ENCODE results near the gene DUSP28.

The DUSP28 gene

DNA sequence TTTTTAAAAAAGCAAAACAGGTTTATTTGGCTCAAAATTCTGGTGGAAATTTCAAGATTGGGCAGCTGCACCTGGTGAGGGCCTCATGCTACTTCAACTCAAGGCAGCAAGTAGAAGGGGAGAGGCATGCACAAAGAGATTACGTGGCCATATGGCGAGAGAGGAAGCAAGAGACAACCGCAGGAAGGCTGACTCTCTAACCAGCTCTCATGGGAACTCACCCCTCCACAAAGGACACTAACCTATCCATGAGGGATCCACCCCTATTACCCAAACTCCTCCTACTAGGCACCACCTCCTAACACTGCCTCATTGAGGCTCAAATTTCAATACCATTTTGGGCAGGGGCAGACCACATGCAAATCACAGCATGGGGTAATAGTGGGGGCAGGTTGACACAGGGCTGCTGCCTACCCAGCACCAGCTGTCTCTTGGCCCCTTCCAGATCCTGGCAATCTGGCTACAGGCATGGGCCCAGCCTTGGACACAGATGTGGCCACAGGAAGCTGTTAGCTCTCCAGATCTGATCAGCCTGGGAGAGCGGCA is 24.4 kb downstream of the DUSP28 start:
- no peak for TF ChIP-seq CTCF (IDR thresholded peaks at IDR 0.05; ENCODE audit: low read depth, low read length, missing control alignments)
- DNase-seq (ENCODE audit: low read depth) = no peak
- in situ Hi-C loops (cut with HindIII; ENCODE audit: low sequenced_read_pairs) = no loop called here
- no peak overlapping the region for H3K4me3 ChIP-seq (ENCODE audit: low read depth, low read length)

- H3K4me3 ChIP-seq (ENCODE audit: low read depth, low read length) = peak overlapping the region; percentile 65
- in situ Hi-C loops (cut with HindIII; ENCODE audit: low sequenced_read_pairs) = no loop called here
- DNase-seq (ENCODE audit: low read depth) = no peak
- TF ChIP-seq CTCF (IDR thresholded peaks at IDR 0.05; ENCODE audit: low read depth, low read length, missing control alignments) = no peak
Observed at GRCh38 chr2:240585101-240585500, 24.9 kb downstream of the DUSP28 start.

DNA sequence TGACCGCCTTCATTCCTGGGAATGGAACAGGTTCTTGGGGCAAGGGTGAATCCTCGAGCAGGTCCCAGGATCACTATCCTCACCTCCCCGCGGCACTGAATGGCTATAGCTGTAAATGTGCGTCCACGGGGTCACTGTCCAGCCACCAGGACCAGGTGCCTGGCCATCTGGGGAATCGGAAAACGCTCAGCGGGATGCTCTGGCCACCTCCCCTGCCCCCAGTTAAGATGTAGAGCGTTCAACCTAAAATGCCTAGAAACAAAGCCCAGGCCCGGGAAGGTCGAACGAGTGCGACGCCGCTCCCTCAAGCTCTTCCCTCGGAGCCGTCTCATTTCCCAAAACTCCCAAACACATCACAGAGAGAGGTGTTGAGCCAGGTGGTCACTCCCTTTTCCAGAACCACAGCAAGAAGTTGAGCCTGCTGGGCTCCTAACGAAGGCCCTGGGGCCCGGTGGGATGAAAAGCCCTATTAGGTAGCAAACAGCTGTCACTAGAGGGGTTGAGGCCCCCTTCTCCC is 25.6 kb downstream of the DUSP28 start:
- in situ Hi-C loops (cut with HindIII; ENCODE audit: low sequenced_read_pairs) = no loop called here
- TF ChIP-seq CTCF (IDR thresholded peaks at IDR 0.05; ENCODE audit: low read depth, low read length, missing control alignments) = no peak

DNA sequence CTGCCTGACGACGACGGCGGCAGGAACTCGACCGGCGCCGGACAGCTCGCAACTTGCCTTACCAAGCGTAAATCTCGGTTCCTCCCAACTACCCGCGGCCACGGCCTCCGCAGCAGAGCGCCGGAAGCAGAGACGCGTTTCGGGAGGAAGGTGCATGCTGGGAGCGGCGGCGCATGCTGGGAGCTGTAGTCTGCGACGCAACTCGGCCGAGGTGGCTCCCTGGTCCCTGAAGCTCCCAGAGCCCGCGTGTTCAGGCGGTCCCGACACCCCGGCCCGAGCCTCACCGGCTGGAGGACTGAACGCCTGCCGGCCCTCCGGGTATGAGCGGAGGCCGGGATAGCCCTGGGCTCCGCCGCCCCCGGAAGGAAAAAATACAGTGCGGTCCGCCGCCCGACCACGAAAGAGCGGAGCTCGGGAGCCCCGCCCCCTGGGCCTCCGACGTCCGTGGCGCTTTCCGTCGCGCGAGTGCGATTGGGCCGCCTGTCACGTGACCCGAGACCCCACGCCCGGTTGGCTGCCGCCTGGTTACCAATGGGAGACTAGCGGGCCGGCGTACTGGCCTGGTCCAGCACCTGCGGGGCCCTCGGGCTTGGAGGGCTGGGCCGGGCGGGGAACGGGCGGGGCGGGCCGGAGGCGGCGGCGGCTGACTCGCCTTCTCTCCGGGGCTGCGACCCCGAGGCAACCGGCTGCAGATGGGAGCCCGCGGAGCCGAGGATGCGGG is 26.2 kb downstream of the DUSP28 start, which contains the start of gene CAPN10:
Gene CAPN10, plus strand, starts transcription at position 537 of the 721 bp plus-strand sequence. Its CDS starts 178 bp downstream, at position 715.
- peak; percentile 78 for DNase-seq (ENCODE audit: low read depth)
- no peak for TF ChIP-seq CTCF (IDR thresholded peaks at IDR 0.05; ENCODE audit: low read depth, low read length, missing control alignments)
- peak within 1 kb of the TSS; percentile 65 for H3K4me3 ChIP-seq (ENCODE audit: low read depth, low read length)
- in situ Hi-C loops (cut with HindIII; ENCODE audit: low sequenced_read_pairs) = no loop called here

More for the DNA sequence above, 25.6 kb downstream of the DUSP28 start:
- no peak for DNase-seq (ENCODE audit: low read depth)
- H3K4me3 ChIP-seq (ENCODE audit: low read depth, low read length) = peak overlapping the region; percentile 65

GRCh38 chr2:240586919-240587800 is 27.0 kb downstream of the DUSP28 start:
- in situ Hi-C loops (cut with HindIII; ENCODE audit: low sequenced_read_pairs) = no loop called here
- TF ChIP-seq CTCF (IDR thresholded peaks at IDR 0.05; ENCODE audit: low read depth, low read length, missing control alignments) = no peak
- H3K4me3 ChIP-seq (ENCODE audit: low read depth, low read length) = peak overlapping the region; percentile 65
- DNase-seq (ENCODE audit: low read depth) = no peak

DNA sequence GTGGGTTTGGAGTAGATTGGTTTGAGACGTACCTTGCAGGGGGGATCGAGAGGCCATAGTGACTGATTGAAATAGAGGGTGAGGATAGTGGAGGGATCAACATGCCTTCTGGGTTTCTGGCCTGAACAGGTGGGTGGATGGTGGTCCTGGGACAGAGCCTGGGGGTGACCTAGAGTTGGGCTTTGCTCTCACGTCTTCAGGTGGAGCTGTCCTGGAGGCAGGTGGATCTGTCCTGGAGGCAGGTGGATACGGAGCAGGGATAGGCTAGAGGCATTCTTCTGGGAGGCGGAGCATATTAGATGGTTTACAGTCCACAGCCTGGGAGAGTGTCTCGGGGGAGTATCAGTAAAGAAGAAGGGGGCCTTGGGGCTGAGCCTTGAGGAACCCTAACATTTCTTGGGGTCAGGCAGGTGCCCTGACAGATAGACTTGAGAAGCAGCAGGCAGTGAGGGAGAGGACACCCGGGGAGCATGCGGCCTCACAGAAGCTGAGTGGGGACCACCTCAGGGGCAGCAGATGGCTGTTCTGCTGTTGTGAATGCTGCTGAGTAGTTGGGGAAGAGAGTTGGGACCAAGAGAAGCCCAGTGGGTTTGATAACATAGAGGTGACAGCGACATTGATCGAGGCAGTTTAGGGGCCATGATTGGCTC is 28.0 kb downstream of the DUSP28 start:
- no peak for DNase-seq (ENCODE audit: low read depth)
- TF ChIP-seq CTCF (IDR thresholded peaks at IDR 0.05; ENCODE audit: low read depth, low read length, missing control alignments) = no peak
- in situ Hi-C loops (cut with HindIII; ENCODE audit: low sequenced_read_pairs) = no loop called here
- peak overlapping the region; percentile 65 for H3K4me3 ChIP-seq (ENCODE audit: low read depth, low read length)
